Muscle of back (tissue), 11 donors: ENCODE data around the gene PHC1. TPM values are rescaled to one million over a fixed set of nuclear protein-coding genes. Genes with fewer than 3 reads are reported as not detected.
A peak's percentile ranks its signal among the peaks of the same experiment; 100 is the strongest.

Experiments
- DNase-seq, 3 donors: peaks; one replicate each; pipeline versions ENCODE4 v3.0.0 to v3.0.0-alpha.2; 2013
- polyA plus RNA-seq, 10 donors: library from polyadenylated mRNA; unstranded; fragments of 120-200 nt; gene quantifications; one replicate each; pipeline ENCODE4 v1.2.1, GENCODE V29; 2013; ENCODE audit not compliant: insufficient read length in 10 of 10

The PHC1 gene
- polyA plus RNA-seq, 10 donors, result 30.7 to 56.5 (median 39.0) TPM

DNA sequence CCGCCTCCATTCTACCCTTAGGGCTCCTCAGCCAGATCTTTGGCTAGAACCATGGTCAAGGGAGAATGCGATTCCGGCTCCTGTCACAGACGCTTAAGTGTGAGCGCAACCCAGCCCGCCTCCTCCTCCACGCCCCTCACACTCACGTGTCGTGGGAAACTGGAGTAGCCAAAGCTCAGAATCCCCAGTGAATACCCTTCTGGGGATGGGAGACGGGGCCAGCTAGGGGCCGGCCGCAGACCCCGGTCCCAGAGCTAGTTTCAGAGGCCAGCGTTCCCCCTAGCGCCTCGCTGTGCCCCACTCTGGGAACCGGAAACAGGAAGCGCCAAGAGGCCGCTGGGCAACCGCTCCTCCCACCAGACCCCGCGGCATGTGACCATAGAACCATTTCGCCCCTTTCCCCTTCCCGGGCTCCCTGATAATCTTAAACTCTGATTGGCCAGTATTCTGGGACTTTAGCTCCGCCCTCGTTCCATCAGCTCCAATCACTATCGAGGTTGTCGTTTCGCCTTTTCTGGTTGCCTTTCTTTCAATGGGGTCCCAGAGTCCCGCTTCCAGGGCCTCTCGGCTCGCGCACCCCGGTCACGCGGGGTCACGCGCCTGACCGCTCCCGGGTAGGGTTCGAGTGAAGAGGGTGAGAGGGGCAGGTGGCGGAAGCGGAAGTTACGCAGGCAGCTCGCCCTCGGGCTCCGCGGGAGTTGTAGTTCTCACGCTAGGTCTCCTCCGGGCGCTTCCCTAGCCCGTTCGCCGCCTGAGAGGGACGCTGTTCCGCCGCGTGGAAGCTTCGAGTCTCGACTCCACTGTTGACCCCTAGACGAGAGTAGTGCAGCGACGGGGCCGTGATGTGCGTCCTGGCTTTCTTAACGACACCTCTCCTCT is 35.3 kb downstream of the PHC1 start, which contains the start of gene M6PR:
M6PR (minus strand) TSS at position 304 of the 879 bp plus-strand sequence. CDS start 3,241 bp downstream, outside the sequence.
- peak; percentile 95 to 99 (median 96) for DNase-seq

DNA sequence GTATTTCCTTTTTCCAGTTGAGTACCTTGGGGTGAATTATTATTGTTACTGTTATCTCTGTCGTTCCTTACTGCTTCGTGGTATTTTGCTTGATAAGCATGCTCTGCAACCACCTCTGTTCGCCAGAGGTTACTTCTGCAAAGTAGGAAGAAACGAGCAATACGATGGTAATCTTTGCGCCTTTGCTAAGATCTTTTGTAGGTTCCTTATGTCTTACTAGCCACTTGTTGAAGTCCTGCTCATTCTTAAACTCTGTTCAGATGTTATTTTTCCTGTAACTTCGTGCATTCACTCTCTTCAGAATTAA is 35.9 kb downstream of the PHC1 start:
- DNase-seq, result peak in 1 of 3 donors; percentile 8

DNA sequence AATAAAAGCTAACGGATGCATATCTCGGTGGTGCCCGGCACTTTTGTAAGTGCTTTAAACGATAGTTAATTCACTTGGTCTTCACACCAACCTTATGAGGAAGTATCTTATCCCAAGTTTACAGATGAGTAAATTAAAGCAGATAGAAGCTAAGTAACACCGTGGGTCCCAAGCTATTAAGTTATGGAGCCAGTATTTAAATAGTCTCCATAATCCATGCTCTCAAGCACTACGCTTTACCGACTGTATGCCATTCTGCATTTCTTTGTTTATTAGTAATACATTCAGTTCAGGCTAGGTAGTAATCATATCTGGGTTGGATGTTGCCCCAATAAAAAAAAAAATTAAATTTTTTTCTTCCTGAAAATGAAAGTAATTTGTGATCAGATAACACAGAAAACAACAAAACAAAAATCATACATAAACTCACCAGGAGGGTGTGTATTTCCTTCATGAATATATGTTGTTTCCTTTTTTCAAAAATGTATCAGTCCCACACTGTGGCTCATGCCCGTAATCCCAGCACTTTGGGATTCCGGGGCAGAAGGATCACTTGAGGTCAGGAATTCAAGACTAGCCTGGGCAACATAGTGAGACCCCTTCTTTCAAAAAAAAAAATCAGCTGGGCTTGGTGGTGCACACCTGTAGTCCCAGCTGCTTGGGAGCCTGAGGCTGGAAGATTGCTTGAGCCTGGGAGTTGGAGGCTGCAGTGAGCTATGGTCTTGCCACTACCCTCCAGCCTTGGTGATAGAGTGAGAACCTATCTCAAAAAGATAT is 36.6 kb downstream of the PHC1 start:
- no peak for DNase-seq

DNA sequence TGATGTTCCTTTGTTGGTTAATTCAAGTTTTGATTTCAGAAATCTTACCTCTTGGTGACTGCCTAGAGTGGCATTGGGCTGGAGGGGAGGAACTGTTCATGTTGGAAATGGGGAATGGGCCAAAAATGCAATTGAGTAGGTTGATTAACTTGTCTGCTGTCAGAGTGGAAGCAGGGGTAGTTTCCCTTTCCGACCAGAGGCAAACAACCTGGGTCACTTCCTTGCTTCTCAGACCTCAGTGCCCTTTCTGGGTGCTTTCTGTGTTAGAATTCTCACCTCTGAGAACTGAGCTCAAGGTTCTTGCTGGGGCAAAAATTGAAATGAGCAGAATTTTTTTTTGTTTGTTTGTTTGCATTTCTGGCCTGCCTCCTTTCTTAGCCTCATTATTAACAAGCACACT is 37.4 kb downstream of the PHC1 start:
- no peak for DNase-seq

DNA sequence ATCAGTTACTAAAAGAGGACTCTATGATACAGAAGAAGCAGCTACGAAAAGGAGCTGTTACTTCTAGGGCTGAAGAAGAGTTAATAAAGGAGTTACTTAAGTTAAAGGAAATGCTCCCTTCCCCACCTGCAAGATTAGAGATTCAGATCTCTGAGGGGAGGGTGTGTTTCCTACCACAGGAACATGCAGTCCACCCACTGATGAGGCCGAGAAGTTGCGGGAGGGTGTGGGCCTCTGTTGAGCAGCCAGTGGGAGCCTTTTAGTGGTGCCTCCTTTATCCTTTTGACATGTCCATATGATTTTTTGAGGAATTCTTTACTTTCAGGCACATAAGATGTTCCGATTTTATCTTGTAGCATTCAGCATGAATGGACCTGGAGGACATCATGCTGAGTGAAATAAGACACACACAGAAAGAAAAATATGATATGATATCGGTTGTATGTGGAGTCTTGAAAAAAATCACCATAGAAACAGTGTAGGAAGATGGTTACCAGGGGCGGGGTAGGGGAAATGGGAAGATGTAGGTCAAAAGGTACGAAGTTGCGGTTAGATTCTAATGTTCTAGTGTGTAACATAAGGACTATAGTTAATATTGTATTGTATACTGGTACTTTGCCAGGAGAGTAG is 39.6 kb downstream of the PHC1 start:
- DNase-seq, result no peak

DNA sequence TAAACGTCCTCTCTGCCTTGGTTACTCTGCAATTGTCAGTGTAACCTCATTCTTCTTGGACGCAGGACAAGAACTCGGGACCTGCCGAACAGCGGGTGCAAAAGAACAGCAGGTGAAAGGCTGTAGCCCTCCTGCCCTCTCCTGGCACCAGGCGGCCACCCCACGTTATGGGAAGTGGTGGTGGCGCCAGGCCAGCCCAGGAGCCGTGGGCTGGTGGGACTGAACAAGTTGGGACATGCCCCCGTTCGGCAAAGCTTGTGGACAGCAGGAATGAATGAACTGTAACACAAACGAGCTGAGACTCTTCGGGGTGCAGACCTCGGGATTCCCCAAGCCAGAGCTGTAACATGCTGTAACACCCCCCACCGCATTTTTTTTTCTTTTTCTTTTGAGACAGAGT is 41.8 kb downstream of the PHC1 start:
- DNase-seq, result no peak

DNA sequence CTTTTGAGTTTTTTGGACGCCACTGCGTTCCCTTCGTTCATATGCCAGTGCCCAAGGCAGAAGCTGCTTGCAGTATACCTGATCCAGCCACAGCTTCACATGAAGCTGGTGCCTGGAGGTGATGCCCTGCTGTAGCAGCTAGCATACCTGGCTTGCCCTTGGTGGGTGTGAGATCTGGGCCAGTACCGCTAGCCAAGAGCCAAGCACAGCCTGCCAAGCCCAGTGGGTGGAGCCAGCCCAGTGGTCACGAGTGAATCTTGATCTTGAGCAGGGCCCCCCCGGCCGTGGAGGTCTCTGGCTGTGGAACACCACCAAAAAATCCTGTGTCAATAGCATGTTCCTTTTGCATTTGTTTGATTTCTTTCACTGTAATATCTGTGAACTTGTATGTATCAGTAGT is 42.5 kb downstream of the PHC1 start:
- no peak for DNase-seq

DNA sequence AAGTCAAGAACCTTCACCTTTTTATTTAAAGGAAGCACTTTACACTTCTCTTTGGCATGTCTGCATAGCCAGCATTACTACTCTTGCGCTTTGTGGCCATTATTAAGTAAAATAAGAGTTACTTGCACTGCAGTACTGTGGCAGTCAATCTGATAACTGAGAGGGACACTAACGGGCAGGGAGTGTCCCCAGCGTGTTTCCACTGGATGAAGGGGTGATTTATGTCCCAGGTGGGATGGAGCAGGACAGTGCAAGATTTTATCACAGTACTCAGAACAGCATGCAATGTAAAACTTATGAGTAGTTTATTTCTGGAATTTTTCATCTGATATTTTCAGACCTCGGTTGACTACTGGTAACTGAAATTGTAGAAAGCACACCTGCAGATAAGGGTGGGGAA is 43.3 kb downstream of the PHC1 start:
- no peak for DNase-seq

DNA sequence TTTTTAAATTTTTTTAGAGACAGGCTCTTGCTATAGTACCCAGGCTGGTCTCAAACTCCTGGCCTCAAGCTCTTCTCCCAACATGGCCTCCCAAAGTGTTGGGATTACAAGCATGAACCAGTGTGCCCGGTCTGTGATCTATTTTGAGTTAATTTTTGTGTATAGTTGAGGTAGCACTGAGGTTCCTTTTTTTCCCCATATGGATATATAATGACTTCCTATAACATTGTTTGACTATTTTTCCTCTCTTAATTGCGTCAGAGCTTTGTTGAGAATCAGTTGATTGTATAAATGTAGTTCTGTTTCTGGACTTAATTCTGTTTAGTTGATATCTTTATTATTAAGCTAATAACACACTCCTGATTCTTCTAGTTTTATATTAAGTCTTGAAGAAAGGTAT is 43.8 kb downstream of the PHC1 start:
- DNase-seq, result no peak

DNA sequence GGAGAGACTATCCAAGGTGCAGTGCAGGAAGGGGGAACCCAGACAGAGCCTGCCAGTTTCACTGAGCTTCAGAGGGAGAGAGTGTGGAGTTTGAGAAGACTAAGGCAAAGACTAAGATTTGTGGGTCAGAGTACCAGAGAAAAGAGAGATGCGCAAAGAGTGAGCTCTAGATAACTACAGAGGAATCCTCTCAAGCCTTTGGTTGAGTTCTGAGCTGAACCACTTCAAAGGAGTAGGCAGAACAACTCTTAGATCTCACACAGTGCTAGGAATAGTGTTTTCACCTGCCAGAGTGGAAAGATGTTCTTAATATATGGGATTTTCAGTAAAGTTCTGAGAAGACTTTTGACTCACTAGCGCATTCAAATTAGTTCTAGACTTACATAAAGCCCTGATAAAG is 45.9 kb downstream of the PHC1 start:
- DNase-seq, result no peak

DNA sequence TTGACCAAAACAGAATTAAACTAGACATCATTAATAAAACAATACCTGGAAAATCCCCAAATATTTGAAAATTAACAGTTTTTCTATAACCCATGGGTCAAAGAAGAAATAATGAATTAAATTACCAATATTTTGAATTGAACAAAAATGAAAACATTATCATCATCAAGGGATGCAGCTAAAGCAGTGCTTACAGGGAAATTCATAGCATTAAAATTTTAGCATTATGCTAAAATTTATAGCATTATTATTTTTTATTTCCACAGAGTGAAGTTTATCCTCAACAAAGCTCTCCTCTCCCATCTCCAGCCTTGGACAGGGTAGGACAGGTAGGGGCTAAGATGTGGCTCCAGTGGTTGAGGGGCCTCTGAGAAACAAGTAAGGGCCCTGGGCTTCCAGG is 54.5 kb downstream of the PHC1 start:
- no peak for DNase-seq

DNA sequence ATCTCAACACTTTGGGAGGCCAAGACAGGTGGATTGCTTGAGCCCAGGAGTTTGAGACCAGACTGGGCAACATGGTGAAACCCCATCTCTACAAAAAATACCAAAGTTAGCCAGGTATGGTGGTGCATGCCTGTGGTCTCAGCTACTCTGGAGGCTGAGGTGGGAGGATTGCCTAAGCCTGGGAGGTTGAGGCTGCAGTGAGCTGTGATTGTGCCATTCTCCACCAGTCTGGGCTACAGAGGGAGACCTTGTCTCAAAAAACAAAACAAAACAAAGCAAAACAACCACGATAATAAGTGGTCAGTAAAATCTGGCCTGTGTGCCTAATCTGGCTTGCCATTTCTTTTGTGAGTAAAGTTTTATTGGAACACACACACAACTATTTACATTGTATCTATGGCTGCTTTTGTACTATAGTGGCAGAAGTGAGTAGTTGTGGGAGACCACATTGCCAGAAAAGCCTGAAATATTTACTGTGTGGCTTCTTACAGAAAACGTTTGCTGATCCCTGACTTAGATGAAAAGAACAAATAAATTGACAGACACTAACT is 55.6 kb downstream of the PHC1 start:
- DNase-seq, result no peak

DNA sequence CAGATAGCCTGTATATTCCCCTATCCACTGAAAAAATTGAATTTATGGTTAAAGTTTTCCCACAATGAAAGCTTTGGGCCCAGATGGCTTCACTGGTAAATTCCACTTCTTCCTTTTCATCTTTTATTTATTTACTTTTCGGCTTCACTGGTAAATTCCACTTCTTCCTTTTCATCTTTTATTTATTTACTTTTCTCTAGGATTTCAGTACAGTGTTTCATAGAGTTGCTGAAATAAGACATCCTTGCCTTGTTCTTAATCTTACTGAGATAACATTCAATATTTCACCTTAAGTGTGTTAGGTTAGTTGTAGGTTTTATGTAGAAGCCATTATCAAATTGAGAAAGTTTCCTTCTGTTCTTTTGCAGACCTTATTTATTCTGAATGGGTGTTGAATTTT is 56.1 kb downstream of the PHC1 start:
- DNase-seq, result no peak

DNA sequence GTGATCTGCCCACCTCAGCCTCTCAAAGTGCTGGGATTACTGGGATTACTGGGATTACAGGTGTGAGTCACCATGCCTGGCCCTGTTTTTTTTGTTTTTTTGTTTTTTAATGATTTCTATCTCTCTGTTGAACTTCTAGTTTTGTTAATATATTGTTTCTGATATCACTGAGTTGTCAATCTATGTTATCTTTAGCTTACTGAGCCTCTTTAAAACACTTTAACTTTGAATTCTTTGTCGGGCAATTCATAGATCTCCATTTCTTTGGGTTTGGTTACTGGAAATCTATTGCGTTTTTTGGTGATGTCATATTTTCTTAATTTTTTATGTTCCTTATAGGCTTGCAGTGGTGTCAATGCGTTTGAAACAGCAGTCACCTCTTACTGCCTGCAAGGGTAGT is 65.8 kb downstream of the PHC1 start:
- DNase-seq, result no peak

DNA sequence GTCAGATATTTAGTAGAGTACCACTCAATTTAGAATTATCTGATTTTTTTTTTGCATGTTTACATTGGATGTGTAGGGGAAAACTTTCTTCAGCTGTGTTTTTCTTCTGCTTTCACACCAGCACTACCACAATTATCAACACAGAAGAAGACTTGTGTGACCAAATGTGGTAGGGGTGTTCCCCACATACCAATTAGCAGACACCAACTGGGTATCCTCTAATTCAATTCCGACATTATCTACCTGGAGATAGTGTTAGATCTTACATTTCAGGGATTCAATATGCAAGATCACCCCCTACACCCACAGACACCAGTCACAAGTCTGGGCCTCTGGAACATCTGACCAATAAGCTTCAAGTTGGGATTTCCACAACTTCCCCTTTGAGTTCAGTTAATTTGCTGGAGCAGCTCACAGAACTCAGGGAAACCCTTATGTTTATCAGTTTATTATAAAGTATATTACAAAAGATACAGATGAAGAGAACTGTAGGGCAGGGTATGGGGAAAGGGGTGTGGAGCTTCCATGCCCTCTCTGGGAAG is 71.0 kb downstream of the PHC1 start:
- no peak for DNase-seq

DNA sequence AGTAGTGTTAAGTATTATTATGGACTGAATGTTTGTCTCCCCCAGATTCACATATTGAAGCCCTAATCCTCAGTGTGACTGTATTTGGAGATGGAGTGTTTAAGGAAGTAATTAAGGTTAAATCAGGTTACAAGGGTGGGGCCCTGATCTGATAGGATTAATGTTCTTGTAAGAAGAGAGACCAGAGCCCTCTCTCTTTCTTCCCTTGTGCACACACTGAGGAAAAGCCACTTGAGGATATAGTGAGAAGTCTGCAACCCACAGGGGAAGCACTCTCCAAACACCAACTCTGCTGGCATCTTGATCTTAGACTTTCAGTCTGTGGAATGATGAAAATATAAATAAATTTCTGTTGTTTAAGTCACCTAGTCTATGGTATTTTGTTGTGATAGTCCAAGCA is 72.9 kb downstream of the PHC1 start:
- no peak for DNase-seq

DNA sequence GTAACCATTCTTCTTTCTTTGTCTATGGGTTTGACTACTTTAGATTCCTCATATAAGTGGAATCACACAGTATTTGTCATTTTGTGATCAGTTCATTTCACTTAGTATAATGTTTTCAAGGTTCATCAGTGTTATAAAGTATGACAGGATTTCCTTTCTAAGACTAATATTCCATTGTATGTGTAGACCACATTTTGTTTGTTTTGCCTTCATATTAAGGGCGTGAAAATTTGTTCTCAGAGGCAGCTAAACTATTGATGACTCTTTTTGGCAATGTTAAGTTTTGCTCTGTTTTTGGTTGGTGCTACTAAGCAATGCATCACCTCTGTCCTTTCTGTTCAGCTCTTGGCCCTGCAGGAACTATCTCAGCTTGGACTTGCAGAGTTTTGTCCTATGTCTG is 73.4 kb downstream of the PHC1 start:
- DNase-seq, result no peak

DNA sequence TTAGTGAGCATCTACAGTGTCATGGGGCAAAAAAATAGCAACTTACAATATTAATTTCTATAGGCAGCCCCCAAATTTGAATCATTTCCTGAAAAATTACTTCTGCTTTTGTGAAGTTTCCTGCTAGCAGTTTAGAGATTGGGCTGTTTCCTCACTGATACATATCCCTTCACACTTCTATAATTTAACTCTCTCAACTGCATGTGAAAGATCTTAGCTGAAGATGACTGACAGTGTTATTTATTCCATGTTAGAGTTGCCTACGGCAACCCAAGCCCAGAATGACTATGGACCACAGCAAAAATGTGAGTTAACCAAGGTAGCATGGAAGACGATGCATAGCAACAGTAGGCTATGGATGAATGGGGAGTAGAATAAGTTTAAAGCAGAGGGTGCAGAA is 75.1 kb downstream of the PHC1 start, which contains the start of gene KLRG1:
KLRG1 (plus strand) TSS at position 134 of the 400 bp plus-strand sequence; CDS start at position 224, 90 bp downstream.
- no peak for DNase-seq
